HG02678 (cell line): ENCODE measurements around the gene FCSK.

Experiments
- ATAC-seq: cut with Tn5 transposase; IDR thresholded peaks from one replicate; pipeline ENCODE4 v1.9.1; 2021; ENCODE audit warnings: mild to moderate bottlenecking, moderate library complexity; ENCODE audit not compliant: unreplicated experiment

The FCSK gene

DNA sequence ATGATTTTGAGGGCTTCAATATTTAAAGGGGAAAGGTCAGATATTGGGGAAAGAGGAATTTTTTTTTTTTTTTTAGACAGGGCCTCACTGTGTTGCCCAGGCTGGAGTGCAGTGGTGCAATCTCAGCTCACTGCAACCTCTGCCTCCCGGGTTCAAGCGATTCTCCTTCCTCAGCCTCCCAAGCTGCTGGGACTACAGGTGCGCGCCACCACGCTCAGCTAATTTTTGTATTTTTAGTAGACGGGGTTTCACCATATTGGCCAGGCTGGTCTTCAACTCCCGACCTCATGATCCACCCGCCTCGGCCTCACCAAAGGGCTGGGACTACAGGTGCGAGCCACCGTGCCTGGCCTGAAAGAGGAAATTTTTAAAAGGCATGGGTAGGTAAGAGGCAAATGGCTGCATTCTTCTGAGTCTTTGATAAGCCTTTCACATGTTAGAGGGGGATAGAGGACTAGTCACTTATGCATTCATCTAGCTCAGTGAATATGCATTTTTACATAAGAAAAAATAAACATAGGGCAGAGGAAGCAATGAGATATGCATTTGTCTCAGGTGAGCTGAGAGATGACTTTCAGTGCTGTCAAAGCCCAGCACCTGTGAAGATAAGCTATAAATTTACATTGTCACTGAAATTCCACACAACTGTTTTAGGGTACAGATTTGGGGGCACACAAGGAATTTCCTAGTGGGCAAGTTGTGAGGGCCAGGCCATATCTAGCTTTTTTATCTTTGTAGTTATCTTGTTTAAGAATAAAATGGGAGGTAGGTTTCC lies 1.1 kb upstream of the FCSK start:
- no peak for ATAC-seq

DNA sequence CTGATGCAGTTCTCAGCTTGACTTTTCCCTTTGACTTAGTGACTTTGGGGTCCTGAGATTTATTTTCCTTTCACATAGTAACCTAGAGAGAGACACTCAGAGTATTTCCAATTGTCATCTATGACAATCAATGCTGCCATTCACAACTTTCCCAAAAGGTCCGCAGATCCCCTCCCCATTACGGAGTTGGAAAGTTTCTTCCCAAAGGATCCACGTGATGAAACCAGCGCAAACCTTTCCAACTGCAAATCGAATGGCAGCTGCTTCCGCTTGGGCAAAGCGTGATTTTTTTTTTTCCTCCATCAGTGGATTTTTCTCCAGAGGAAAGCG lies 538 bp upstream of the FCSK start:
- ATAC-seq = no peak

DNA sequence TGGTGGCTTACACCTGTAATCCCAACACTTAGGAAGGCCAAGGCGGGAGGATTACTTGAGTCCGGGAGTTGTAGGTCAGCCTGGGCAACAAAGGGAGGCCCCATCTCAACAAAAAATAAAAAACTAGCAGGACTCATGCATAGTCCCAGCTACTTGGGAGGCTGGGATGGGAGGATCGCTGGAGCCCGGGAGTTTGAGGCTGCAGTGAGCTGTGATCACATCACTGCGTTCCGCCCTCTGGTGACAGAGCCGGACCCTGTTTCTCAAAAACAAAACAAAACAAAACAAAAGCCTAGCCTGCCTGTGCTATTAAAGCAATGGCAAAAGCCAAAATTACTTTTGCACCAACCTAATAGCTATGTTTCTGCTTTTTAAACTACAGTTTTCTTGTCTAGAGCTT lies 1.5 kb downstream of the FCSK start:
- ATAC-seq = no peak

DNA sequence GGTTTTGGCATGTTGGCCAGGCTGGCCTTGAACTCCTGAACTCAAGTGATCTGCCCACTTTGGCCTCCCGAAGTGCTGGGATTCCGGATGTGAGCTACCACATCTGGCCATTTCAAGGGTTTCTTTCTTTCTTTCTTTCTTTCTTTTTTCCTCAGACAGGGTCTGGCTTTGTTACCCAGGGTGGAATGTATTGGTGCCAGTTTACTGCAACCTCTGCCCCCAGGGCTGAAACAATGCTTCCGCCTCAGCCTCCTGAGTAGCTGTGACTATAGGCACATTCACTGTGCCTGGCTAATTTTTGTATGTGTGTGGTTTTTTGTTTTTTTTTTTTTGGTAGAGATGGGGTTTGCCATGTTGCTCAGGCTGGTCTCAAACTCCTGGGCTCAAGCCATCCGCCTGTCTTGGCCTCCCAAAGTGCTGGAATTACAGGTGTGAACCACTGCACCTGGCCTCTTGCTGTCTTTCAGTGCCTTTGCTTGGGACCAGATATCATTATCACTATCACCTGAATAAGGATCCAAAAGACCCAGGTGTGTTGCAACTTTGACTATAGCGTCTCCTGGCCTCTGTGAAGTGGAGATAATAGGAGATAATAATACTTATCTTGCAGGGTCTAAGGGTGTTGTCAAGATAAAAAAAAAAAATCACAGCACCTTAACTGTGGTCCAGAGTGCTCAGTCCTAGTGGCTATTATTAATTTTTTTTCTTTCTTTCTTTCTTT lies 3.2 kb downstream of the FCSK start:
- ATAC-seq = no peak

DNA sequence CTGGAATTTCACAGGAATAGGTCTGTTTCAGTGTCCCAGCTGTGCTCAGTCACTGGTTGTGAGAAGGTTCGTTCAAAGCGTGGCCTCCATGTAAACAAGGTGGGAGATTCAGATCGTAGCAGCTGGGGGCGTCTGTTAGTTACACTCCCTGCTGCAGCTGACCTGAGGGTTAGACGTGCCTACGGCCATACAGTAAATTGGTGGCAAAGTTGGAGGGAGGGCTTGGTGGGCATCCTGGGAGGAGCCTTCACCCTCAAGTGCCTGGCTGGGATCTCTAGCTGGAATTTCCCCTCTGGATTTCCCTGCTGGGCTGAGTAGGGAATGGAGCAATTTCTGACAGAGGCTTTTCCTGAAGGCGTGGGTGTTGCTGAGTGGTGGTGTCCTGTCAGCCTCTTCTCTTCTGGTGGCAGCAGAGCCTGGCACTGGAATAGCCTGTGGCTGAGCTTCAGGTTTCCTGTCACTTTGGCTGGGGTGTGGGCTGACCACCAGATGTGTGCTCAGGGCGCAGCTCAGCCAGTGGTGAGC lies 6.4 kb downstream of the FCSK start:
- no peak for ATAC-seq

DNA sequence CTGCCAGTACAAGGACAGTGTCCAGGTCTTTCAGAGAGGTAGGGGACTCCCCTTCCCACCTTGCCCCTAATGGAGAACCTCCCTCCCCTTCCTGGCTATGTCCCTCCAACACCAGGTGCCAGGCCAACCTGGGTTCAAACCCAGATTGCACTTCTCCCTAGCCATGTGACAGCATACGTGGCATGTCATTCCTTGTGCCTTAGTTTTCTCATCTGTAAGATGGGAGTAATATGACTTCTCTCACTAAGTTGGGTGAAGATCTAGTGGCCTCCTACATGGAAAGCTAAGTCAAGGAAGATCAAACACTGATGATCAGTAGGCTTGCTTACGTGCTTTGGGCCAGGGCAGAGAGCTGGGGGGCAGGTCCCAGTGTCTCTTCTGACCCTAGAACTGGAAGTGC lies 8.8 kb downstream of the FCSK start:
- no peak for ATAC-seq

DNA sequence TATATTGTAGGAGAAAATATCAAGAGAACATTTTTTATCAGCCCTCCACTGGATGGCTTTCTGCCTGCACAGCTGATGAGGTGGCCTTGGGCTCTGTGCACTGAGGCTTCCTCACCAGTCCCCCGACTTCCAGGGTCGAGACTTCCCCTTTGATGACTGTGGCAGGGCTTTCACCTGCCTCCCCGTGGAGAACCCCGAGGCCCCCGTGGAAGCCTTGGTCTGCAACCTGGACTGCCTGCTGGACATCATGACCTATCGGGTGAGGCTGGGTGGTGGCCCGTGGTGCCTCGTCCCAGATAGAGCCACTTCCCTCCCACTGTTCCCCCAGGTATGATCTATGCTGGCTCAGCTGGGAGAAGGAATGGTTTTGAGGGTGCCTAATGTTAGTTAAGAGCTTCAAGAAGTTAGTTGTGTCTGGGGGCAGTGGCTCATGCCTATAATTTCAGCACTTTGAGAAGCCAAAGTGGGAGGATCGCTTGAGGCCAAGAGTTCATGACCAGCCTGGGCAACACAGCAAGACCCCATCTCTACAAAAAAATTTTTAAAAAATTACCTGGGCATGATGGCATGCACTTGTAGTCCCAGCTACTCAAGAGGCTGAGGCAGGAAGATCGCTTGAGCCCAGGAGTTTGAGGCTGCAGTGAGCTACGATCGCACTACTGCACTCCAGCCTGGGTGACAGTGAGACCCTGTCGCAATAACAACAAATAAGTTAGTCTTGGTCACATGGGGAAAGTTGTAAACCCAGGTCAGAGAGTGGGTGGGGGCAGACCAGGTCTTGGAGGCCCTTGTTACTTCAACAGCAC lies 11.8 kb downstream of the FCSK start:
- ATAC-seq = no peak

DNA sequence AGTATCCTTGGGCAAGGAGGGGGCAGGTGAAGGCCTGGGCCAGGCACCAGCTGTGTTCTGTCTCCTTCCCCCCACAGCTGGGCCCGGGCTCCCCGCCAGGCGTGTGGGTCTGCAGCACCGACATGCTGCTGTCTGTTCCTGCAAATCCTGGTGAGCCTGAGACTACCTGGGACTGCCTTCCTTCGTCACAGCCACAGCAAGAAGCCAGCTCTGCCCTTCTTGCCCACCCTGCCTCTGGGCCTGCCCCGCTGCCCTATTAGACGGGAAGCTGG lies 12.3 kb downstream of the FCSK start:
- ATAC-seq = no peak

DNA sequence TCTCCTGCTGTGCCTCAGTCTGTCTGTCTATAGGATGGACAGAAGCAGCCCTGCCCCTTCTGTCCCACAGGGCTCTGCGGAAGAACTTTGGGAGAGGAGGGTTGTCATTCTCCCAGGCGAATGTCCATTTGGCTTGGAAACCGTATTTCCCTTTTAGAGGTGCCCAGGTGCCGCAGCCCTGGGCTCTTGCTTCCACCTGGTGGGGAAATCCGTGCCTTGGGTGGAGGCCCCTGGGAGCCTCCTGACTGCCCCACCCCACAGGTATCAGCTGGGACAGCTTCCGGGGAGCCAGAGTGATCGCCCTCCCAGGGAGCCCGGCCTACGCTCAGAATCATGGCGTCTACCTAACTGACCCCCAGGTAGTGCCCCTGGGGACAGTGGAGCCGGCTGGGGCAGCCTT lies 12.7 kb downstream of the FCSK start:
- no peak for ATAC-seq

DNA sequence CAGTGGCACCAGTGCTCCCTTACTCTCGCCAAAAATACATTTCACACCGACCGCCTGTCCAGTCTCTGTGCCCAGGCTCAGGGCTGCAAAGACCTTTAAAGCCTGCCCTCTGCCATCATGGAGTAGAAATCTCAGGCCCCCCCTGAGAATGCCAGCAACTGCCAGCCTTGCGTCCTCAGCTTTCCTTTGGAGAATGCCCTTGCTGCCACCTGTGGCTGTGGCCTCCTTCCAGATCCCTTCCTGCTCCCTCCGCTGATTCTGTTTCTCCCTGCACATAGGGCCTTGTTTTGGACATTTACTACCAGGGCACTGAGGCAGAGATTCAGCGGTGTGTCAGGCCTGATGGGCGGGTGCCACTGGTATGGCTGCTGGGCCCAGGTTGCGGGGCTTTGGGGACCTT lies 13.2 kb downstream of the FCSK start:
- ATAC-seq = no peak

DNA sequence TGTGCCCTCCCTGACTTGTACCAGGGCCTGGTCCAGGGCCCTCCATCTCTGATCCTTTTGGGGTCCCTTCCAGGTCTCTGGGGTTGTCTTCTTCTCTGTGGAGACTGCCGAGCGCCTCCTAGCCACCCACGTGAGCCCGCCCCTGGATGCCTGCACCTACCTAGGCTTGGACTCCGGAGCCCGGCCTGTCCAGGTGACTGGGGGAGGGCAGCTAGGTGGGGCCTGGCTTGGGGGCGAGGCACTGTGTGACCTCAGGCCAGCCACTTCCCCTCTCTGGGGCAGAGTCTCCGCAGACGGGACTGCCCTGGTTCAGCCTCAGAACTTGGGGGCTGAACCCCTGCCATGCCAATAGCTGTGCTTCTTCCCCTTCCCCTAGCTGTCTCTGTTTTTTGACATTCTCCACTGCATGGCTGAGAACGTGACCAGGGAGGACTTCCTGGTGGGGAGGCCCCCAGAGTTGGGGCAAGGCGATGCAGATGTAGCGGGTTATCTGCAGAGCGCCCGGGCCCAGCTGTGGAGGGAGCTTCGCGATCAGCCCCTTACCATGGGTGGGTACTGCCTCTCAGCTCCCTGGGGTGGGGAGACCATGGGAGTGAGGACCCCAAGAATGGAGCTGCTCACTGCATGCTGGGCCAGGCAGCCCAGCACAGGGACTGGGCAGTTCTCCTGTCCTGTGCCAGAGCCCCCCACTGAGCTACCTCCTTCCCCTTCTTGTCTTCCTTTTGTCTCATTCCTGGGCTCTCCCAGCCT lies 14.6 kb downstream of the FCSK start:
- ATAC-seq = no peak

DNA sequence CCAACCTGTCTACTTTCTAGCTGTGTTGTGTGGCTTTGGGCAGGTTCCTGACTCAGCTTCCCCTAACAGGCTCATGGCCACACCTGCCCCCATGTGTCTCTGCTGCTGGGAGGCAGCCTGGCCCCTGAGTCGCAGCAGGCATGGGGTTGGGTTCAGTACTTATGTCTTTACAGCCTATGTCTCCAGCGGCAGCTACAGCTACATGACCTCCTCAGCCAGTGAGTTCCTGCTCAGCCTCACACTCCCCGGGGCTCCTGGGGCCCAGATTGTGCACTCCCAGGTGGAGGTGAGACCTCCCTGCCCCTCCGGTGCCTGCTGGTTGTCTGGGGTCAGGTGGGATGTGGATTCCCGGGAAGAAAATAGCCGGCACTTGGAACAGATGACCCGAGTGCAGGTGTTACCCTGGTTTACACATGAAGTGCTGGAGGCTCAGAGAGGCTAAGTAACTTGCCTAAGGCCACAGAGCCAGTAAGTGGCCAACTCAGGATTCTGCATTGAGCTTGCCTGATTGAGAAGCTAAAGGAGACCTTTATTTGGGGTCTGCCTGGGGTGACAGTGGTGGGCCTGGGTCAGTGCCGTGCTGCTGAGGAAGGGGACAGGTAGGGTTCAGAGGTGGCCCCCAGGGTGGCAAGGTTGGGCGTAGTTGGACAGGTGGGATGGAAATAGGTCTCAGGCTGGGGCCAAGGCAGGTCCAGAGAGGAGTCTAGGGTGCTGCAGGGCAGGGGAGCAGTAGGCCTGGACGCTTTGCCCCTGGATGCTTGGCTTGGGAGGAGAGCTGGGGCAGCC lies 15.9 kb downstream of the FCSK start:
- ATAC-seq = no peak

DNA sequence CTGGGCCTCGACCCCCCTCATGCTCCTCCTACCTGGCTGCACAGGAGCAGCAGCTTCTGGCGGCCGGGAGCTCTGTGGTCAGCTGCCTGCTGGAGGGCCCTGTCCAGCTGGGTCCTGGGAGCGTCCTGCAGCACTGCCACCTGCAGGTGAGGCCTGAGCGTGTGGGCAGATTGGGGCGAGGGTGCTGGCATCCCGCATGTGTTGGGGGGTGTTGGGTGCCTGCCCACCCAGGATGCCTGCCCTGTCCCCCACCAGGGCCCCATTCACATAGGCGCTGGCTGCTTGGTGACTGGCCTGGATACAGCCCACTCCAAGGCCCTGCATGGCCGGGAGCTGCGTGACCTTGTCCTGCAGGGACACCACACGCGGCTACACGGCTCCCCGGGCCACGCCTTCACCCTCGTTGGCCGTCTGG lies 16.5 kb downstream of the FCSK start:
- no peak for ATAC-seq

DNA sequence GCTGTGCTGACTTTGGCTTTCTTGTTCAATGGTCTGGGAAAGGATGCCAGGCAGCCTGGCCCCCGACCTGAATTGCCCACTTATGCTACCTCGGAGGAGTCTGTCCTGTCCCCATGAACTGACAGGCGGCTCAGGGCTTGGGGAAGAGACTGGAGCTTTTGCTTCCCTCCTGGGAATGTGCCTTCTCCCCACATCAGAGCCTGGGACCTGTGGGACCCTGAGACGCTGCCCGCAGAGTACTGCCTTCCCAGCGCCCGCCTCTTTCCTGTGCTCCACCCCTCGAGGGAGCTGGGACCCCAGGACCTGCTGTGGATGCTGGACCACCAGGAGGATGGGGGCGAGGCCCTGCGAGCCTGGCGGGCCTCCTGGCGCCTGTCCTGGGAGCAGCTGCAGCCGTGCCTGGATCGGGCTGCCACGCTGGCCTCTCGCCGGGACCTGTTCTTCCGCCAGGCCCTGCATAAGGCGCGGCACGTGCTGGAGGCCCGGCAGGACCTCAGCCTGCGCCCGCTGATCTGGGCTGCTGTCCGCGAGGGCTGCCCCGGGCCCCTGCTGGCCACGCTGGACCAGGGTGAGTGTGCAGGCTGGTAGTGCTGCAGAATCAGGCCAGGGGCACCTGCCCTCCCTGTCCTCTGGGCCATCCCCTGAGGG lies 18.5 kb downstream of the FCSK start:
- no peak for ATAC-seq

DNA sequence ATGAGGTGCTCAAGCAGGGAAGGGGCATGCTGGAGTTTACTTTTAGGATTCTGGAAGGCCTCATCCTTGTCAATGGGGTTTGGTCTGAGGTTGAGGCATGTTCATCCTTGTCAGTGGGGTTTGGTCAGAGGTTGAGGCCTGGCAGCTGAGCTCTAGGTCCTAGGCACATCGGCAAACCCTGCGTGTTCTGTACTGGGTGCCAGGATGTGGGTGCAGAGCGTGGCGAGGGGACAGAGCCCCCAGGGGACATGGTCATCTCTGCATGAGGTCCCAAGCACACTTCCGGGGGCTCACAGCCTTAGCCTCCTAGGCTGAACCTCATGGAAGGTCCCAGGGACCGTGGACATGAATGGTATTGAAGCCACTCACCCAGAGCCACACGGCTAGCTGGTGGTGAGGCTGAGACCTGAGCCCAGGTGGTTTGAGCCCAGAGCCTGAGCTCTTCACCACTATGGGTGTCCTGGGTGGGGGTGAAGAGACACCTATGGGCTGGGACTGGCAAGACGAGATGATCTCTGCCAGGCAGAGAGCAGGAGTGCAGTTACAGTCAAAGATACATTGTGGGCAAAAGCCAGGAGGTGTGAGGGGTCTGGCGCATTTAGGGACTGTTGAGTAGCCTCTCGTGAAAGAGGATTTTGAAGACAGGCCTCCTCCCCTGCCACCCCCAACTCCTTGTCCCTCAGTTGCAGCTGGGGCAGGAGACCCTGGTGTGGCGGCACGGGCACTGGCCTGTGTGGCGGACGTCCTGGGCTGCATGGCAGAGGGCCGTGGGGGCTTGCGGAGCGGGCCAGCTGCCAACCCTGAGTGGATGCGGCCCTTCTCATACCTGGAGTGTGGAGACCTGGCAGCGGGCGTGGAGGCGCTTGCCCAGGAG lies 19.3 kb downstream of the FCSK start:
- no peak for ATAC-seq

DNA sequence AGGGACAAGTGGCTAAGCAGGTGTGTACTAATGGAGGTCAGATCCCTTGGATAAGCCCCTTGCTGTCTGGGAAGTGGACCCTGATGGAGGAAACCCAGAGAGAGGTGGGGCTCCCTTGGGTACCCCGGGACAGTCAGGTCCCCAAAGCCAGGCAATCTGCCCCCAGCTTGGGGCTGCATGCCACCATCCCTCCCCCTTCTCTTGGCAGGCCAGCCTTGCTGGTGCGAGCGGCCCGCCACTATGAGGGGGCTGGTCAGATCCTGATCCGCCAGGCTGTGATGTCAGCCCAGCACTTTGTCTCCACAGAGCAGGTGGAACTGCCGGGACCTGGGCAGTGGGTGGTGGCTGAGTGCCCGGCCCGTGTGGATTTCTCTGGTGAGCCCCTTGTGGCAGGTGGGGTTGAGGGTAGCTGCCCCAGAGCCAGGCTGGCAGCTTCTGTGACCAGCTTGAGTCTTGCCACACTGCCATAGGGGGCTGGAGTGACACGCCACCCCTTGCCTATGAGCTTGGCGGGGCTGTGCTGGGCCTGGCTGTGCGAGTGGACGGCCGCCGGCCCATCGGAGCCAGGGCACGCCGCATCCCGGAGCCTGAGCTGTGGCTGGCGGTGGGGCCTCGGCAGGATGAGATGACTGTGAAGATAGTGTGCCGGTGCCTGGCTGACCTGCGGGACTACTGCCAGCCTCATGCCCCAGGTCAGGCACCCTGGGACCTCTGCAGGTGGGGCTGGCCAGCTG lies 20.1 kb downstream of the FCSK start:
- no peak for ATAC-seq

DNA sequence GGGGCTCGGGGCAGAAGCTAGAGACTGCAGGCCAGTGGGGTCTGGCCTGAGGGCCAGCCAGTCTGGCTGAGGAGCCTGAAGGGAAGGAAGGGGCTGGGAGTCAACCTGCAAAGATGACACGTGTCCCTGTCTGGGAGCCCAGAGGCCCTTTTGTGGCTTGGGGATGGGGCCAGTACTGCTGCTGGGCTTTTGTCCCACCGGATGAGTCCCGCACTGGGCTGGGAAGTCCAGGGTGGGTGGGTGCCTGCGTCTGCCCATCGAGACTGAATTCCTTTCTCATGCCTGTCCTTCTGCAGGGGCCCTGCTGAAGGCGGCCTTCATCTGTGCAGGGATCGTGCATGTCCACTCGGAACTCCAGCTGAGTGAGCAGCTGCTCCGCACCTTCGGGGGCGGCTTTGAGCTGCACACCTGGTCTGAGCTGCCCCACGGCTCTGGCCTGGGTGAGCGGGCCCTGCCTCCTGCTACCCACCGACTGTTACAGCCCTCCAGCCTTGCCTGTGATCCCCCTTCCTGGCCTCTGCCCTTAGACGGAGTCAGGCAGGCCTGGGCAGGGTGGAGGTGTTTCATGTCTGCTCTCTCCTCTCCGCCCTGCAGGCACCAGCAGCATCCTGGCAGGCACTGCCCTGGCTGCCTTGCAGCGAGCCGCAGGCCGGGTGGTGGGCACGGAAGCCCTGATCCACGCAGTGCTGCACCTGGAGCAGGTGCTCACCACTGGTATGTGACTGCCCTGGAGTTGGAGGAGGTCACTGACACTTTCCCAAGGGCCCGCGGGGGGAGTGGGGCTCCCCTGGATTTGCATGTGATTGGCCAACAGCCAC lies 20.9 kb downstream of the FCSK start:
- no peak for ATAC-seq
